Fibroblast of pulmonary artery (primary cell): ENCODE data around the gene BLVRB.
"Not testable (repeated sequence)": the region's sequence is repeated elsewhere in the genome, so short reads cannot be mapped to it uniquely, and the experiment has no call there.

Experiments used
- DNase-seq: peaks from one replicate; pipeline ENCODE4 v3.0.0-alpha.2; 2010; ENCODE audit warnings: low read depth
- H3K4me3 ChIP-seq: replicated peaks from 2 replicates; pipeline ENCODE4 v1.5.1; 2011; ENCODE audit warnings: low read depth, mild to moderate bottlenecking, control low read depth, low read length, moderate library complexity
- CTCF ChIP-seq: IDR thresholded peaks from 2 replicates; pipeline ENCODE4 v1.5.1; 2011; ENCODE audit warnings: mild to moderate bottlenecking, control low read depth, low read length, inconsistent platforms; ENCODE audit errors: missing control alignments

The BLVRB gene

DNA sequence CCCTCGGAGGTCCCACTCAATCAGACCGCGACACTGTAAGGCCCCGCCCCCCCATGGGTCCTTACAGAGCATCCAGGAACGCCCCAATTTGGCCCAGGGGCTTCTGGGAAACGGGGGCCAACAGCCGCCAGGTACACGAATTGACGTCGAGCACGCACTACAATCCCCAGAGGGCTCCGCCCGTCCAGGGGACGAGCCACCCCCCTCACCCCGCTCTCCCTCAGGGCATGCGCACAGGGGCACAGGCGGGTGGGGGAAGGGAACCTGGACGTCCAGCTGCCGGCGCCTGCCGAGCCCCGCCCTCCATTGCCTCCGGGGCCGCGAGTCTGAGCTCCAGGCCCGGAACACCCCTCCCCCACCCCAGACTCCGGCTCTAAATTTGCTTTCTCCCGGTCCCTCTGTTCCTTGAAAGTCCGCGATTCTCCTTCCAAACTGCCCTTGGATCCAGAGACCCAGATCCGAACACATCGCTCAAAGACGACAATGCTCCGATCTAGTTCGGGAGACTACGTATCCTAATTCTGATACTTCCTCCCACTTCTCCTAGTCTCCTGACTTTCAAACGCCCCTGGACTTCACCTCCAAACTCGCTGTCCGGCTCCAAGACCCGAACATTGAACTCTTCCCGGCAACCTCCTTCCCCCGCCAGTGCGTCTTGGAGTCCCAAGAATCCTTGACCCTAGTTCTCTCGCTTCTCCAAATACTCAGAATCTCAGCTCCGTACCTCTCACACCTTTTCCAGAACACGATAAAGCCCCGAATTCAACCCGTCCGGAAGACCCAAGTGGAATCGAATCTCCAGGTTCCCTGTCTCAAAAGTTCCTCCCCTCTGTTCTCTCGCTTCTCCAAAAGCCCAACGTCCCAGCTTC is 22.2 kb downstream of the BLVRB start:
- TF ChIP-seq CTCF: no peak
- DNase-seq: peak; percentile 100
- H3K4me3 ChIP-seq: peak overlapping the region; percentile 100

DNA sequence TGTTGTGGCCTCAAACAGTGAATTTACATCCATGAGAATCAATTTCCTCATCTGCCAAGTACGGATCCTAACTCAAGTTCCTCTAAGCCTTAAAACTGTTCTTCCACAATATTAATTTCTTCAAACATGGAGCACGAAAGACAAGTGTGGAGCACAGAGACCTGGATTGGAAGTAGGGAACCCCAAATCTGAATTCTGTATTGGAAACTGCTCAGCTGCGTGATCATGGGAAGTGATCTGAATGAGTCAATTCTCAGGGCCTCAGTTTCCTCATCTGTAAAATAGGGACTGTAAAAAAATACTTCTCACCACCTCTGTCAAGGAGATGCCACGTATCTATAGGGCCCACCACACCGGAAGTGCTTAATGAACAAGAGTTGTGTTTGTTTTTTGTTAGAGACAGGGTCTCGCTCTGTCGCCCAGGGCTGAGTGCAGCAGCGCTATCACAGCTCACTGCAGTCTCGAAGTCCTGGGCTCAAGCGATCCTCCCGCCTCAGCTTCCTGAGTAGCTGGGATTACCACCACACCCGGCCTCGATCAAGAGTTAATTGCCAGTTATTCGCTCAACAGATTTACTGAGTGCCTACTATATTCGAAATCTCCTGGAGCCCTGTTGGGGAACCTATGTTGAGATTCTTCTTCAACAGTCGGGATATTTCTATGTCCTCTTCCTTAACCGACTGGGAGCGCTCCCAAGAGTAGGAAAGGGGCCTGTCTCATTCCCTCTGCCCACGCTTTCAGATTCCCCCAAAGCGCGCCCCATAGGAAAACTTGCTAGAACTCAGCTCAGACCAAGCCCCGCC is 23.0 kb downstream of the BLVRB start:
- DNase-seq: no peak
- no peak for TF ChIP-seq CTCF
- peak overlapping the region; percentile 70 for H3K4me3 ChIP-seq

- no peak for TF ChIP-seq CTCF
- H3K4me3 ChIP-seq: peak overlapping the region; percentile 70
- DNase-seq: no peak
These were observed 23.8 kb downstream of the BLVRB start for GRCh38 chr19:40441719-40442253.

GRCh38 chr19:40438284-40438683 is 27.3 kb downstream of the BLVRB start:
- no peak for DNase-seq
- H3K4me3 ChIP-seq: no peak overlapping the region
- no peak for TF ChIP-seq CTCF

DNA sequence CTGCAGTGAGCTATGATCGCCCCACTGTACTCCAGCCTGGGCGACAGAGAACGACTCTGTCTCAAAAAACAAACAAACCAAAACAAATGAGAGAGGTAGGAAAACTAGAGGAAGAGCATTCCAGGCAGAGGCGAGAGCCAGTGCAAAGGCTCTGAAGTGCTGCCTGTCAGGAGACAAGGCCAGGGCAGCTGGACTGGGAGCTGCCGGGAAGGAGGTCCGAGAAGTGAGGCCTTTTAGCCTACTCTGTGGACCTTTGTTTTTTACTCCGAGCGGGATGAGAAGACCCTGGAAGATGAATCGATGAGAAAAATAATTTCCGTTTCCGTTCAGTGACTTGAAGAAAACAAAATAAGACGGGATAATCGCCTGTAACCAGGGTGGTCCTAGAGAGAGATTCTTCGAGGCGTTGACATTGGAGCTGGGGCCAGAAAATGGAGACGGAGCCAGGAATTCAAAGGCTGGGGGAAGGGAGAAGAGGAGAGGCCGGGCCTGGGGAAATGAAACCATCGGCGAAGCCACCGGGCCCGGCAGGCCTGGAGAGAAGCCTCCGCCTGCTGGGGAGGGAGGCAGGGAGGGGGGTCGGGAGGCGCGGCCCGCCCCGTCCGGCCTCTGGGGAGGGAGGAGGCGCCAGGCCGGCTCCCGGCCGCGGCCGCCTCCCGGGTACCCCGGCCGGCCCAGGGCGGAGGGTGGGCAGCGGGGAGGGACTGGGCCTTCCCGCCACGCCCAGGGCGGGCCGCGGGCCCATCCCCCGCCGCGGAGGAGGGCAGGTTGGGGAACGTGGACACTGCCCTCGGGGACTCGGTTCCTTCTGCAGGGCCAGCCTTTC is 31.9 kb downstream of the BLVRB start:
- no peak for TF ChIP-seq CTCF
- DNase-seq: peak; percentile 92
- H3K4me3 ChIP-seq: peak overlapping the region; percentile 49

GRCh38 chr19:40432760-40433159 is 32.8 kb downstream of the BLVRB start:
- H3K4me3 ChIP-seq: peak overlapping the region; percentile 49
- DNase-seq: not testable (repeated sequence)
